Urothelium cell line (cell line): ENCODE data around the gene SLCO3A1.

Experiments used
- DNase-seq: peaks from one replicate; pipeline ENCODE4 v3.0.0; 2011; ENCODE audit warnings: low spot score, mixed read lengths
- FAIRE-seq: peaks from 2 replicates; lab custom pipeline; 2011; peaks lifted over from hg19 to GRCh38; lab: Jason Lieb, UNC

Gene SLCO3A1

GRCh38 chr15:91989821-91990220, 136.3 kb downstream of the SLCO3A1 start:
- FAIRE-seq (no peak), DNase-seq (no peak)

GRCh38 chr15:91992945-91993344, 139.4 kb downstream of the SLCO3A1 start:
- DNase-seq (no peak), FAIRE-seq (no peak)

GRCh38 chr15:91995146-91995545, 141.6 kb downstream of the SLCO3A1 start:
- DNase-seq = no peak
- no peak for FAIRE-seq

GRCh38 chr15:91997163-91997562, 143.7 kb downstream of the SLCO3A1 start:
- no peak for DNase-seq
- no peak for FAIRE-seq

- DNase-seq (no peak), FAIRE-seq (no peak)
Observed at GRCh38 chr15:92000709-92001108, 147.2 kb downstream of the SLCO3A1 start.

GRCh38 chr15:92001307-92001706, 147.8 kb downstream of the SLCO3A1 start:
- DNase-seq = no peak
- FAIRE-seq = no peak

- no peak for DNase-seq
- FAIRE-seq = no peak
Observed at GRCh38 chr15:92002666-92003065, 149.2 kb downstream of the SLCO3A1 start.

- DNase-seq (no peak), FAIRE-seq (no peak)
Observed at GRCh38 chr15:92003515-92004067, 150.1 kb downstream of the SLCO3A1 start.

GRCh38 chr15:92005154-92005553, 151.6 kb downstream of the SLCO3A1 start:
- FAIRE-seq = no peak

GRCh38 chr15:92006186-92007028, 152.9 kb downstream of the SLCO3A1 start:
- no peak for DNase-seq
- FAIRE-seq = no peak

More at GRCh38 chr15:92005154-92005553, 151.6 kb downstream of the SLCO3A1 start:
- DNase-seq = no peak

- DNase-seq = no peak
- FAIRE-seq = no peak
Observed at GRCh38 chr15:92009162-92009561, 155.7 kb downstream of the SLCO3A1 start.

GRCh38 chr15:92011611-92012367, 158.3 kb downstream of the SLCO3A1 start:
- peak; percentile 72 for FAIRE-seq
- DNase-seq = peak; percentile 63

- DNase-seq (no peak), FAIRE-seq (peak; percentile 17)
Observed at GRCh38 chr15:92012368-92012629, 158.8 kb downstream of the SLCO3A1 start.

- no peak for FAIRE-seq
- DNase-seq = no peak
Observed at GRCh38 chr15:92012881-92013280, 159.4 kb downstream of the SLCO3A1 start.

- FAIRE-seq (no peak), DNase-seq (no peak)
Observed at GRCh38 chr15:92014281-92015030, 160.9 kb downstream of the SLCO3A1 start.

- no peak for FAIRE-seq
Observed at GRCh38 chr15:92017882-92018534, 164.5 kb downstream of the SLCO3A1 start.

GRCh38 chr15:92018535-92019239, 165.2 kb downstream of the SLCO3A1 start:
- FAIRE-seq (no peak), DNase-seq (no peak)

More at GRCh38 chr15:92017882-92018534, 164.5 kb downstream of the SLCO3A1 start:
- no peak for DNase-seq

GRCh38 chr15:92019706-92020105, 166.2 kb downstream of the SLCO3A1 start:
- FAIRE-seq (no peak), DNase-seq (no peak)

GRCh38 chr15:92020207-92020606, 166.7 kb downstream of the SLCO3A1 start:
- no peak for FAIRE-seq

GRCh38 chr15:92020804-92021203, 167.3 kb downstream of the SLCO3A1 start:
- DNase-seq (no peak), FAIRE-seq (no peak)

More at GRCh38 chr15:92020207-92020606, 166.7 kb downstream of the SLCO3A1 start:
- no peak for DNase-seq
